DND-41 (cell line): ENCODE results near the gene C10orf143.

Experiments used
- ATAC-seq: fragments of 200-7000 bp; cut with Tn5 transposase; 3 replicates; pipeline ENCODE4 v1.9.1; 2021; ENCODE audit warnings: low read depth; ENCODE audit not compliant: insufficient read depth
- DNase-seq: peaks from one replicate; pipeline ENCODE4 v3.0.0-alpha.2; 2020
- H2AFZ ChIP-seq: 2 replicates; pipeline ENCODE4 v1.6.0; 2012; ENCODE audit warnings: low read depth, low read length
- H3K27ac ChIP-seq: 2 replicates; pipeline ENCODE4 v1.5.1; 2012; ENCODE audit warnings: low read length, inconsistent platforms
- H3K27me3 ChIP-seq: fragments of 200-600 bp; sonication (generic); 2 replicates; pipeline ENCODE4 v1.6.0; 2012; ENCODE audit warnings: low read length, mild to moderate bottlenecking, inconsistent platforms; ENCODE audit not compliant: insufficient read depth, poor library complexity
- H3K36me3 ChIP-seq: 2 replicates; pipeline ENCODE4 v1.5.1; 2012; ENCODE audit warnings: low read length, inconsistent platforms; ENCODE audit not compliant: insufficient read depth
- H3K4me1 ChIP-seq: 2 replicates; pipeline ENCODE4 v1.5.1; 2012; ENCODE audit warnings: mild to moderate bottlenecking, low read length; ENCODE audit not compliant: insufficient read depth
- H3K4me2 ChIP-seq: 2 replicates; pipeline ENCODE4 v1.6.0; 2012; ENCODE audit warnings: mild to moderate bottlenecking, moderate library complexity, low read length, inconsistent platforms; ENCODE audit not compliant: insufficient read depth
- H3K4me3 ChIP-seq, 2 experiments: fragments of 200-600 bp in 1 of 2; shearing (Covaris generic) in 1 of 2; 2 replicates each; pipeline ENCODE4 v1.5.1; 2012 to 2016; ENCODE audit warnings: inconsistent platforms in 2 of 2, low read length in 2 of 2, mild to moderate bottlenecking in 2 of 2, low read depth in 1 of 2, moderate library complexity in 1 of 2
- H3K79me2 ChIP-seq: 2 replicates; pipeline ENCODE4 v1.6.0; 2012; ENCODE audit warnings: low read length, inconsistent platforms; ENCODE audit not compliant: insufficient read depth
- H3K9ac ChIP-seq: 2 replicates; pipeline ENCODE4 v1.6.0; 2012; ENCODE audit warnings: low read depth, mild to moderate bottlenecking, inconsistent platforms, low read length, moderate library complexity
- H3K9me3 ChIP-seq: 2 replicates; pipeline ENCODE4 v1.5.1; 2012; ENCODE audit warnings: low read length, moderate library complexity, mild to moderate bottlenecking, inconsistent platforms; ENCODE audit not compliant: insufficient read depth, severe bottlenecking
- H4K20me1 ChIP-seq: 2 replicates; pipeline ENCODE4 v1.6.0; 2012; ENCODE audit warnings: low read length; ENCODE audit not compliant: insufficient read depth
- EZH2 ChIP-seq: IDR thresholded peaks from 3 replicates; pipeline ENCODE4 v1.6.1; 2012; ENCODE audit warnings: borderline replicate concordance, low read depth, mild to moderate bottlenecking, moderate library complexity, low read length, inconsistent platforms; ENCODE audit not compliant: severe bottlenecking
- TF ChIP-seq, protein P1 (sequence below): IDR thresholded peaks from 2 replicates; pipeline ENCODE4 v1.5.1; 2012; ENCODE audit warnings: borderline replicate concordance, low read length, moderate library complexity, mild to moderate bottlenecking; ENCODE audit not compliant: poor library complexity, severe bottlenecking; ENCODE audit errors: extremely low read depth

Gene C10orf143

DNA sequence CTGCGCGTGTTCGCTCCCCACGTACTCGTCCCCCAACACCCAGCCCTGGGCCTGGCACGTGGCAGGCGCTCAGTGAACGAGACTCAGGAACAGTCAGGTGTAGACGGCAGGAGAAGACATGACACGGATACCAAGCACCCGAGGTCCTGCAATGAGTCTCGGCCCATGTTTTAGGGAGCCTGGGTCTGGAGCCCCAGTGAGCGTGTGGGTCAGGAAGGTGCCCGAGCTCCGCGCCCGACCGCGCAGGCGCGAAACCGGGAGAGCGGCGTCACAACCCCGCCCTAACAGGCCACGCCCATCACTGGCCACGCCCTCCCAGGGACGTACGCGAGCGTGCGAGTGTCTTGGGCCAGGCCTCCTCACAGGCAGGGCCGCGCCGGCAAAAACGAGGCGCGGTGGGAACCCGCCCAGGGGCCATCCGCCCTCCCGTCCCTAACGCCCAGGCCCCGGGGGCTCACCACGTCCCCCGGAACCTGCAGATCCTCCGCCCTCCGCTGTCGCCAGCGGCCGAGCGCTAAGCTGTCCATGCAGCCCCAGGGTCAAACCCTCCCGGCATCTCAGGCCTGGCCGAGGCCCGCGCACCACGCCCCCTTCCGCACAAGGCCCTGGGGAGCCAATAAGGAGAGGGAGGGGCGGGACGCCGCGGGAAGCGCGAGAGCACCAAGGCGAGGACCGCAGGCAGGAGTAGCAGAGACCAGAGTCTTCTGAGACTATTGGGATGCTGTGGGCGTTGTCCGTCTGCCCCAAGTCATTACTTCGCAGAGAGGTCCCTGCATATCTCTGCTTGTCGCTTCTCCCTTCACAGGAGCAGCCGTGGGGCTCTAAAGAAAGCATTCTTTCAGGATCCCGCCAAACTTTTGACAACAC, at the start of gene C10orf143:
Gene C10orf143, minus strand, starts transcription at position 585 of the 867 bp plus-strand sequence. Its CDS starts 58 bp downstream, at position 527.
- peak within 1 kb of the TSS; percentile 82 to 97 for H3K4me3 ChIP-seq
- H3K79me2 ChIP-seq: peaks cover 21% of the 10 kb centered on the region
- peaks cover 5% of the 10 kb centered on the region; the same call in 1 of the 2 replicates for H3K36me3 ChIP-seq
- peak within 1 kb of the TSS; percentile 99 for H3K4me2 ChIP-seq
- peak within 1 kb of the TSS; percentile 100 for H2AFZ ChIP-seq
- H3K27me3 ChIP-seq: no peaks in the 10 kb centered on the region
- H3K9me3 ChIP-seq: peaks cover 2% of the 10 kb centered on the region
- H3K4me1 ChIP-seq: peaks cover 34% of the 10 kb centered on the region
- peak within 1 kb of the TSS; percentile 75 for H3K9ac ChIP-seq
- TF ChIP-seq, protein P1, sequence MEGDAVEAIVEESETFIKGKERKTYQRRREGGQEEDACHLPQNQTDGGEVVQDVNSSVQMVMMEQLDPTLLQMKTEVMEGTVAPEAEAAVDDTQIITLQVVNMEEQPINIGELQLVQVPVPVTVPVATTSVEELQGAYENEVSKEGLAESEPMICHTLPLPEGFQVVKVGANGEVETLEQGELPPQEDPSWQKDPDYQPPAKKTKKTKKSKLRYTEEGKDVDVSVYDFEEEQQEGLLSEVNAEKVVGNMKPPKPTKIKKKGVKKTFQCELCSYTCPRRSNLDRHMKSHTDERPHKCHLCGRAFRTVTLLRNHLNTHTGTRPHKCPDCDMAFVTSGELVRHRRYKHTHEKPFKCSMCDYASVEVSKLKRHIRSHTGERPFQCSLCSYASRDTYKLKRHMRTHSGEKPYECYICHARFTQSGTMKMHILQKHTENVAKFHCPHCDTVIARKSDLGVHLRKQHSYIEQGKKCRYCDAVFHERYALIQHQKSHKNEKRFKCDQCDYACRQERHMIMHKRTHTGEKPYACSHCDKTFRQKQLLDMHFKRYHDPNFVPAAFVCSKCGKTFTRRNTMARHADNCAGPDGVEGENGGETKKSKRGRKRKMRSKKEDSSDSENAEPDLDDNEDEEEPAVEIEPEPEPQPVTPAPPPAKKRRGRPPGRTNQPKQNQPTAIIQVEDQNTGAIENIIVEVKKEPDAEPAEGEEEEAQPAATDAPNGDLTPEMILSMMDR: no peak
- no peak for TF ChIP-seq EZH2
- peak within 1 kb of the TSS; percentile 98 for H3K27ac ChIP-seq
- DNase-seq (peak; percentile 97), ATAC-seq (peak; percentile 79)
- H4K20me1 ChIP-seq: peaks cover 7% of the 10 kb centered on the region

DNA sequence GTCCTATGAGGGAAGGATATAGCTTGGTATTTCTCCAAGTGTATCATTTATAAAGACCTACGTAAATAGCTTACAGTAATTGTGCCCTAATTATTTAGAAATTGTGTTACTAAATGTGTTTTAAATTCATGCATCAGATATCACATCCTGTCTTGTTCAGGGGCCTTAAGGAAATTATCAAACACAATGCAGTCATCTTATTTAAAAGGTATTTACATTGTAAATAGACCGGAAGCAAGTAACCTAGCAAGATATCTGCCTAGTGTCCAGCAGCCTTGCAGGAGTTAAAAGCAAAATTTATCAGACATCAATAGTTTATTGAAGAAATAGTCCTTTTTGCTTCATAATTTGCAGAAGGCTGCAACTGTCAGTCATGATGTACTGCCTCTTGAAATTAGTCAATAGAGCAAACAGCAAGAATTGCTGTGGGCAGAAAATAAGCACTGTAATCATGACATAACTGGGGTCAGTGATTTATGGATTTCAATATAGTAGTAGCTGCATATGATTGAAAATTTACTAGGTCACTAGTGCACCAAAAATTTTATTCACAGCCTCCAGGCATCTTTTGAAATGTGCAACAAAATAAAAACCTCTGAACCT, 48.7 kb upstream of the C10orf143 start:
- Histone ChIP-seq H3K36me3 (peaks cover 46% of the 10 kb centered on the region), H3K4me2 (no peak overlapping the region), H3K9ac (no peak overlapping the region), H3K4me3 (no peak overlapping the region), H3K9me3 (no peaks in the 10 kb centered on the region), H3K4me1 (no peaks in the 10 kb centered on the region), H2AFZ (no peak overlapping the region), H3K79me2 (peaks cover 45% of the 10 kb centered on the region), H3K27me3 (no peaks in the 10 kb centered on the region), H4K20me1 (peaks cover 49% of the 10 kb centered on the region), H3K27ac (no peak overlapping the region)
- no peak for DNase-seq
- no peak for ATAC-seq
- TF ChIP-seq, protein P1: no peak
- no peak for TF ChIP-seq EZH2

DNA sequence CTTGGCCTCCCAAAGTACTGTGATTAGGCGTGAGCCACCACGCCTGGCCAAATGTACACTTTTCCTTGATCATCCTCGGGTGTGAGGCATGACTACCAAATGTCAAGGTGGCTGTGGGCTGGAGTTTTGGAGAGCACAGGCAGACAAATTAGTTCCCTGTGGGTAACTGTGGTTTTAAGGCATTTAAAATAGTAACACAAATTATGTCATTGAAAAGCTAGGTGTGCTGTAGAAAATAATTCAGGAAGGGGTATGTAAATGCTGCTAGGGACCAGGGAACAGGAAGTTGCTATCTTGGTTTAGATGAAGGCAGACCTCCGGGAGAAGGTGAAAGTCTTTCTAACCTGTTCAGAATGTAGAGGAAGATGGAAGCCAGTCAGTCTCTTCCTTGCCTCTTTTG, 35.4 kb upstream of the C10orf143 start:
- ATAC-seq (no peak), DNase-seq (no peak)
- Histone ChIP-seq H2AFZ (no peak overlapping the region), H3K4me3 (no peak overlapping the region), H3K4me2 (no peak overlapping the region), H3K36me3 (peaks cover 56% of the 10 kb centered on the region), H3K9ac (no peak overlapping the region), H3K4me1 (no peaks in the 10 kb centered on the region), H3K79me2 (peaks cover 93% of the 10 kb centered on the region), H3K27ac (no peak overlapping the region), H4K20me1 (peaks cover 38% of the 10 kb centered on the region), H3K27me3 (no peaks in the 10 kb centered on the region), H3K9me3 (no peaks in the 10 kb centered on the region)
- no peak for TF ChIP-seq EZH2
- TF ChIP-seq, protein P1: no peak
